ENCODE results near the gene TOR2A. TPM values are rescaled to one million over a fixed set of nuclear protein-coding genes. Genes with fewer than 3 reads are reported as not detected.

Gene TOR2A
- total RNA-seq, 1 donor from 2014 or later, result 5.5 TPM

- Histone ChIP-seq H3K4me1 (peaks cover 13% of the 10 kb centered on the region), H3K9me3 (ENCODE audit: low read depth) (no peaks in the 10 kb centered on the region), H3K9ac (no peak overlapping the region), H3K79me2 (ENCODE audit: low read depth) (no peaks in the 10 kb centered on the region), H3K4me2 (peak overlapping the region; percentile 53), H3F3A (ENCODE audit: low read depth) (peaks cover 10% of the 10 kb centered on the region), H3K27ac (no peak overlapping the region), H4K20me1 (ENCODE audit: low read depth) (no peaks in the 10 kb centered on the region), H3K36me3 (no peaks in the 10 kb centered on the region), H3K4me3 (peak overlapping the region; percentile 11), H2AFZ (replicated peaks) (peak overlapping the region; percentile 45), H3K27me3 (peaks cover 8% of the 10 kb centered on the region)
- H3K36me3 Mint-ChIP-seq, result no peaks in the 10 kb centered on the region
- DNase-seq (ENCODE audit: low spot score), result peak; percentile 57
- H3K27me3 Mint-ChIP-seq (ENCODE audit: insufficient read depth, low read depth), result peaks cover 3% of the 10 kb centered on the region
- H3K4me3 Mint-ChIP-seq, result peak overlapping the region; percentile 96
- TF ChIP-seq CTCF (IDR thresholded peaks at IDR 0.05) (no peak), EZH2 (IDR thresholded peaks at IDR 0.05) (no peak), EZH2phosphoT487 (IDR thresholded peaks at IDR 0.05) (no peak)
- peaks cover 28% of the 10 kb centered on the region for H3K4me1 Mint-ChIP-seq
- H3K27ac Mint-ChIP-seq, result peak overlapping the region; percentile 57
- no peaks in the 10 kb centered on the region for H3K9me3 Mint-ChIP-seq
Measured at GRCh38 chr9:127735530-127736185, 564 bp upstream of the TOR2A start.

GRCh38 chr9:127734247-127734746 is 797 bp downstream of the TOR2A start:
- H2AFZ ChIP-seq (replicated peaks), result no peak overlapping the region
- TF ChIP-seq EZH2 (IDR thresholded peaks at IDR 0.05) (no peak), EZH2phosphoT487 (IDR thresholded peaks at IDR 0.05) (no peak), CTCF (IDR thresholded peaks at IDR 0.05) (no peak)

GRCh38 chr9:127733614-127734013 is 1.5 kb downstream of the TOR2A start:
- Mint-ChIP-seq H3K27me3 (ENCODE audit: insufficient read depth, low read depth) (peaks cover 3% of the 10 kb centered on the region), H3K4me3 (peak overlapping the region; percentile 86), H3K27ac (no peak overlapping the region), H3K9me3 (no peaks in the 10 kb centered on the region), H3K36me3 (no peaks in the 10 kb centered on the region), H3K4me1 (peaks cover 28% of the 10 kb centered on the region)
- peaks cover 13% of the 10 kb centered on the region for H3K4me1 ChIP-seq
- H3K4me3 ChIP-seq, result no peak overlapping the region
- no peak overlapping the region for H2AFZ ChIP-seq (replicated peaks)
- H3K4me2 ChIP-seq, result no peak overlapping the region
- no peaks in the 10 kb centered on the region for H3K27me3 ChIP-seq
- no peaks in the 10 kb centered on the region for H3K79me2 ChIP-seq (ENCODE audit: low read depth)
- H4K20me1 ChIP-seq (ENCODE audit: low read depth), result no peaks in the 10 kb centered on the region
- no peaks in the 10 kb centered on the region for H3K9me3 ChIP-seq (ENCODE audit: low read depth)
- no peak overlapping the region for H3K9ac ChIP-seq
- no peak for DNase-seq (ENCODE audit: low spot score)
- H3K27ac ChIP-seq, result no peak overlapping the region
- peaks cover 10% of the 10 kb centered on the region for H3F3A ChIP-seq (ENCODE audit: low read depth)
- TF ChIP-seq EZH2 (IDR thresholded peaks at IDR 0.05) (no peak), CTCF (IDR thresholded peaks at IDR 0.05) (no peak), EZH2phosphoT487 (IDR thresholded peaks at IDR 0.05) (no peak)
- no peaks in the 10 kb centered on the region for H3K36me3 ChIP-seq

More at GRCh38 chr9:127734247-127734746, 797 bp downstream of the TOR2A start:
- Histone ChIP-seq H3K9ac (no peak overlapping the region), H3K79me2 (ENCODE audit: low read depth) (no peaks in the 10 kb centered on the region), H3K4me1 (peaks cover 13% of the 10 kb centered on the region), H3K27ac (no peak overlapping the region), H3K4me2 (peak overlapping the region; percentile 80), H3K4me3 (peak overlapping the region; percentile 82), H4K20me1 (ENCODE audit: low read depth) (no peaks in the 10 kb centered on the region), H3K27me3 (no peaks in the 10 kb centered on the region), H3K9me3 (ENCODE audit: low read depth) (no peaks in the 10 kb centered on the region), H3K36me3 (no peaks in the 10 kb centered on the region), H3F3A (ENCODE audit: low read depth) (peaks cover 10% of the 10 kb centered on the region)
- no peaks in the 10 kb centered on the region for H3K36me3 Mint-ChIP-seq
- H3K9me3 Mint-ChIP-seq, result no peaks in the 10 kb centered on the region
- no peak for DNase-seq (ENCODE audit: low spot score)
- H3K27me3 Mint-ChIP-seq (ENCODE audit: insufficient read depth, low read depth), result peaks cover 3% of the 10 kb centered on the region
- H3K27ac Mint-ChIP-seq, result no peak overlapping the region
- peak overlapping the region; percentile 86 for H3K4me3 Mint-ChIP-seq
- H3K4me1 Mint-ChIP-seq, result peaks cover 28% of the 10 kb centered on the region

Data from neural progenitor cell (in vitro differentiated cells).